Activated CD4-positive, CD25-positive, alpha-beta regulatory T cell (primary cell): Measurements from ENCODE around the gene ALPL.
"Not testable (repeated sequence)": the region's sequence is repeated elsewhere in the genome, so short reads cannot be mapped to it uniquely, and the experiment has no call there.

Source experiments
- DNase-seq, 4 experiments: peaks; one replicate each; lab custom pipeline; 2025; lab: John Stamatoyannopoulos, UW

ALPL gene

GRCh38 chr1:21559788-21560567 is 50.8 kb downstream of the ALPL start:
- no peak for DNase-seq

DNA sequence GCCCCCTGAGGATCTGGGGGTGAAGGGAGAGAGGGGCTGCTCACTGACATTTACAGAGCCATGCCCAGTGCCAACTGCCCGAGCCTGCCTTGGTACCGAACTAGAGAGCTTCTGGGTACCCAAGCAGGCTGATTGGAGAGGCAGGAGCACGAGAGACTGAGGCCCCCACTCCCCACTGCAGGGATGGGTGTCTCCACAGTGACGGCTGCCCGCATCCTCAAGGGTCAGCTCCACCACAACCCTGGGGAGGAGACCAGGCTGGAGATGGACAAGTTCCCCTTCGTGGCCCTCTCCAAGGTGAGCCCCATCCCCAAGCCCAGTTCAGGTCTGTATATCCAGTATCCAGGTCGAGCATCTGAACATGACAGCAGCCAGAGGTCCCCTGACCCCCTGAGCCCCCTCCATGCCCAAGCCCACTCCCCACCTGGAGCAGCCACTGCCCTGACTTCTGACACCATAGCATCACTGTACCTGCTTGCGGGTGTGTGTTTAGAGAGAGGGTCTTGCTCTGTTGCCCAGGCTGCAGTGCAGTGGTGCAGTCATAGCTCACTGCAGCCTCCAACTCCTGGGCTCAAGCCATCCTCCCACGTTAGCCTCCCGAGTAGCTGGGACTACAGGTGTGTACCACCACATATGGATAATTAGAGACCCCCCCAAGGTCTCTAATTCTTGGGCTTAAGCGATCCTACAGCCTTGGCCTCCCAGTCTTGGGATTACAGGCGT is 51.9 kb downstream of the ALPL start:
- DNase-seq = no peak

- DNase-seq = no peak
Observed at GRCh38 chr1:21562896-21563295, 53.7 kb downstream of the ALPL start.

DNA sequence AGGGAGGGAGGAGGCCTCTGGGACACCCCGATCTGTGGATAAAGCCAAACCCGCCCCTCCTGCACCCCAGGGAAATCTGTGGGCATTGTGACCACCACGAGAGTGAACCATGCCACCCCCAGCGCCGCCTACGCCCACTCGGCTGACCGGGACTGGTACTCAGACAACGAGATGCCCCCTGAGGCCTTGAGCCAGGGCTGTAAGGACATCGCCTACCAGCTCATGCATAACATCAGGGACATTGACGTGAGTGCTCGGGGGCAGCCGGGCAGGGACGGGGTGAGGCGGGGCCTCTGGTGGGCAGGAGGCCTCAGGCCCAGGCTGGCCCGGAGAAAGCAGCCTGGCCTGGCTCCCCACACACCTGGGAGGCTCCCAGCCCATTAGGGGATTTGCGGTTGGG is 54.7 kb downstream of the ALPL start:
- DNase-seq = no peak

DNA sequence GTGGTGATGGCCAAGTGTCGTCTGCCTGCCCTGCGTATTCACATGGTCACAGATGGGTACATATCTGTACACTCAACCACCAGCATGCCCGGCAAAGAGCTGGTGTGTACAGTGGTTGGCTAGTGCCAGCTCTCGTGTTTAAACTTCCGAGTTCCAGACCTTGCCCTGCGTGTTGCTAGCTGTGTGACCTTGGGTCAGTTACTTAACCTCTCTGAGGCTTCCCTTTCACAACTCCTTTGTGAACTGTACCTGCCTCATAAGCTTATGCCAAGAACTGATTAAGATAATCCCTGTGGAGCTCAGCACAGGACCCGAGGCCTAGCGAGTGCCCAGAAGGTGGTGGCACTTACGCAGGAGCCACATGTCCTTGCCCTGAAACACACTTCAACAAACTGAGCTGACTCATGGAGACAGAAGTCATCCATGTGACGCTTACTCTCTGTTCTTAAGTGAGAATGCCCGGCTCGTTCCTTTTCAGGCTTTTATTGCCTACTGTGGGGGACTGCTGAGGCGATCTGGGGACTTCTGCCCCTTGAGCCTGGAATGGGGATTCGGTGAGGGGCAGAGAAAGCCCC is 55.4 kb downstream of the ALPL start:
- DNase-seq = no peak

GRCh38 chr1:21565285-21565684 is 56.1 kb downstream of the ALPL start:
- DNase-seq = no peak

- not testable (repeated sequence) for DNase-seq
Observed at GRCh38 chr1:21566361-21566760, 57.1 kb downstream of the ALPL start.

GRCh38 chr1:21567241-21568005 is 58.2 kb downstream of the ALPL start:
- no peak for DNase-seq

DNA sequence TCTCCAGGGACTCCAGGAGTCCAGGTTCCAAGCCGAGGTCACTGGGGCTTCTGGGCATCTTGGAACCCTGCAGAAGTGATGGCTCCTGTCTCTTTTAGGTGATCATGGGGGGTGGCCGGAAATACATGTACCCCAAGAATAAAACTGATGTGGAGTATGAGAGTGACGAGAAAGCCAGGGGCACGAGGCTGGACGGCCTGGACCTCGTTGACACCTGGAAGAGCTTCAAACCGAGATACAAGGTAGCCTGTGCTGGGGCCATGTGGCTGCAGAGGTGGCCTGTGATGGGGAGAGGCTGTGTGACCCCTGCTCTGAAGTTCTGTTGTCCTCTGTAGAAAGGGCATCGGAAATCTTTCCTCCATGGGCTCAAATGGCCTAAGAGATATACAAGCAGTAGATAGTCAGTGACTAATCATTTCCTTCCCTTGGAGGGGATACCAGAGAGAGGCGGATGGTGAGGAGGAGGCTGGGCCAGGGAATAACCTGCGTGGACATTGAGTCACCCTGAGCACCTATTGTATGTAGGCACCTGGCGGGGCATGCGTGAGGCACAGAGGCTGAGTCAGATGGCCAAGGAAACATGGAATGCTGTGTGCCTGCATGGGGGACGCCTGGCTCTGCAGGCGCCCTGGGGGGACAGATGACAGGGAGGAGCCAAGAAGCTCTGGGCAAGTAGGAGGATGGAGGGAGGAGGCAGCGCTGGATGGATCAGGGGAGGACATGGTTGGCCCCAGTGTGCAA is 59.0 kb downstream of the ALPL start:
- DNase-seq = no peak

DNA sequence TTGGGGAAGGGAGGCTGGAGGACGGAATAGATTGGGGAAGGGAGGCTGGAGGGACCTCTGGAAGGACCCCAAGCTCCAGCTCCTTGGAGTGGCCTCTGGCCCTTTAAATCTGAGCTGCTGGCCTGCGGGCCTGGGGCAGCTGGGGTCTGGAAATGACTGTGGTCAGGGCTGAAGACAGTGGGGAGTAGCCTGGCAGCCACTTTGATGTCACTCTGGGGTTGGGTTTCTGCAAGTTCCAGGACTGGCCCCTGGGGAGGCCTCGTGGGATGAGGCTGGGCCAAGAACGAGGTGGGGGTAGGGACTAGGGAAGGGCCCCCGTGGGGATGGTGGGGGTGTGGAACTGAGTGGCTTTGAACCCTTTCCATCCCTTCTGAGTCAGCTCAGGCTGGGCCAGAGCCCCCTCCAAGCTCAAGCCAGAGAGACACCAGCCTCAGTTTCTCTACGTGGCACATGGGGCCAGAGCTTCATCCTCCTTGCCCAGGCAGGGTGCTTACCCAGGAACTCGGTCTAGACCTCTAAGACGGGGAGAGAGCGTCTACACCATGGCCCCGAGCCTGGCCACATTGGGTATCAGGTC is 59.7 kb downstream of the ALPL start:
- no peak for DNase-seq

GRCh38 chr1:21569820-21570527 is 60.8 kb downstream of the ALPL start:
- DNase-seq = no peak

- no peak for DNase-seq
Observed at GRCh38 chr1:21570528-21570875, 61.3 kb downstream of the ALPL start.

DNA sequence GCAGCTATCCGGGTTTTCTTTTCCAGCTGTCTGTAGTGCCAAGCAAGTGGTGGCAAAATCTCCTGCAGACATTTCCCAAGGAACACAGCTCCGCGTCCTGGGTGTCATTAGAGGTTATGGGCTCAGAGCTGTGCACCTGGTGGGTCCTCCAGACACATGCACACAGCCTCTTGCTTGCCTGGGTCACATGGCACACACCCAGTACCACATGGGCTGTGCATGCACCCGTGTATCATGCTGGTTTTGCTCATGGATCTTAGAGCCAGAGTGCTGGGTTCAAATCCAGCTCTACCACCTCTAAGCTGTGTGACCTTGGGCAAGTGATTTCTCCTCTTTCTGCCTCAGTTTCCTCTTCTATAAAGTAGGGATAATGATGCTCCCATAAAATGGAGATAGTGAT is 61.7 kb downstream of the ALPL start:
- DNase-seq = no peak

GRCh38 chr1:21572221-21572620 is 63.0 kb downstream of the ALPL start:
- DNase-seq = no peak

DNA sequence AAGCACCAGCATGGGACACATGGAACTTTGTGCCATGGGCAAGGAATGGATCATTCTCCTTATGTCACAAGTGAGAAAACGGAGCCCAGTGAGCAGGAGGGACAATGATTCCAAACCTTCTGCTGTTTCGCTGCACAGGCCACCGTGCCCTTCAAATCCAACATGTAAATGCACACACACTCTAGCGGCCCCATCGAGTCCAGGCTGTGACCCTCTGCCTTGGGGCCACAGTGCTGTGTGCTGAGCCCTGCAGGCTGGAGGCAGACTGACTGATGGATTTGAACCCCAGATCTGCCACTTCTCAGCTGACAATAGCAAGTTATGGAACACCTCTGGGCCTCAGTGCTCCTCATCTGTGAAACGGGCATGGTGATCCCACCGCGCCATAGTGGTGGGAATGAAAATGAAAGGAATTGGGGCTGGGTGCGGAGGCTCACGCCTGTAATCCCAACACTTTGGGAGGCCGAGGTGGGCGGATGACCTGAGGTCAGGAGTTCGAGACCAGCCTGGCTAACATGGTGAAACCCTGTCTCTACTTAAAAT is 63.6 kb downstream of the ALPL start:
- DNase-seq = no peak

GRCh38 chr1:21573475-21573874 is 64.3 kb downstream of the ALPL start:
- DNase-seq = no peak

DNA sequence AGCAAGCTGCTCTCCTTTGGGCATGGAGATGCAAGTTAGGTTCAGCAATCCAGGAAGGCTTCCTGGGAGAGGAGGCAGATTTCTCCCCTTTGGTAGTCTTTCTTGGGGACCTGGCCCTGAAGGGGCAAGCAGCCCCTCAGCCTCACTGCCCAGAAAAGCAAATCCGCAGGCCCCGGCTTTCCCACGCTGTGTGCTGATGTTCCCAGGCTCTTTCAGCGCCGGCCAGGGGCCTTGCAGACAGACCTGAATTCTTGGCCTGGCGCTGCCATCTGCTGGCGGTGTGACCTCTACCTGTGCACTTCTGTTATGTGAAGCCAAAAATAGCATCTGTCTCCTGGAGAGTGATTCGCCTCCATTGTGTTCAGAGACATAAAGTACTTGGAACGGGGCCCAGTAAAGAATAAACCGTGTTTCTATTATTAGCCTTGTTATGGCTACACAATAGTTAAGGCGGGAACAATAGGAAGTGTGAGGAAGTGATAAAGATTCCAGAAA is 64.8 kb downstream of the ALPL start:
- DNase-seq = no peak

DNA sequence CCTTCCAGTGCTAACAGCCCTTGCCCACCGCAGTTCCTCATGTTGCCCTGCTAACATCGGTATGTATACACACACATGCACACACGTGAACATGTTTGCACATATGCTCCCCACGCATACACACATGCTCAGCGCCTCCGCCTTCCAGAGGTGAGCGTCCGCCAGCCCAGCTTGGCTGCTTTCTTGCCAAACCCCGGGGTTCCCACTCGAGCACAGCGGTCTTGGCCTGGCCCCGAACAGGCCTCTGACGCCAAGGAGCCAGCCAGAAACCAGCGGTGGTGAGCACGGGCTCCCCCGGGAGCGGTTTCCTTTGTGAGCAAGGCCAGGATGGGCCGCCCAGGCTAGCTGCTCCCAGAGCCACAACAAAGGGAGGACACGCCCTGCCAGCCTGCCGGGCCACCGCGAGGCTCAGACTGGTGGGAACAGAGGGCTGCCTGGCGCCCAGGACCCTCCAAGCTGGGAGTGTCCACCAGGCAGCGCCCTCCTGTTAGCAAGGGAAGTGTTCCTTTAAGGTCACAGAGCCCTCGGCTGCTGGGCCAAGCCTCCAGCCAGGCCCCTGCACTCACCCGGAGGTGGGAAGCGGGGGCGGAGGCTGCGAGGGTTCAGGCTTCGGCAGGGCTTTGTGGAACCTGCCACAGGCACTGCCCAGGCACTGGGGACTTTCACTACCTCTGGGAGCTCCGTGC is 65.4 kb downstream of the ALPL start:
- DNase-seq = no peak

- DNase-seq = no peak
Observed at GRCh38 chr1:21575351-21575942, 66.2 kb downstream of the ALPL start.
